ENCODE results near the gene TOP1. TPM values are rescaled to one million over a fixed set of nuclear protein-coding genes. Genes with fewer than 3 reads are reported as not detected.

The TOP1 gene
- total and polyA plus RNA-seq, 2 experiments from 2014 or later: 21.5 to 21.7 TPM

- H3K36me3 ChIP-seq: no peaks in the 10 kb centered on the region
- H3K4me1 ChIP-seq (ENCODE audit: low read depth): no peaks in the 10 kb centered on the region
- no peaks in the 10 kb centered on the region for H3K27me3 ChIP-seq
- no peak overlapping the region for H3K4me3 ChIP-seq
- H3K27ac ChIP-seq: no peak overlapping the region
- H3K9me3 ChIP-seq (ENCODE audit: low read depth): no peaks in the 10 kb centered on the region
- TF ChIP-seq, protein P1, sequence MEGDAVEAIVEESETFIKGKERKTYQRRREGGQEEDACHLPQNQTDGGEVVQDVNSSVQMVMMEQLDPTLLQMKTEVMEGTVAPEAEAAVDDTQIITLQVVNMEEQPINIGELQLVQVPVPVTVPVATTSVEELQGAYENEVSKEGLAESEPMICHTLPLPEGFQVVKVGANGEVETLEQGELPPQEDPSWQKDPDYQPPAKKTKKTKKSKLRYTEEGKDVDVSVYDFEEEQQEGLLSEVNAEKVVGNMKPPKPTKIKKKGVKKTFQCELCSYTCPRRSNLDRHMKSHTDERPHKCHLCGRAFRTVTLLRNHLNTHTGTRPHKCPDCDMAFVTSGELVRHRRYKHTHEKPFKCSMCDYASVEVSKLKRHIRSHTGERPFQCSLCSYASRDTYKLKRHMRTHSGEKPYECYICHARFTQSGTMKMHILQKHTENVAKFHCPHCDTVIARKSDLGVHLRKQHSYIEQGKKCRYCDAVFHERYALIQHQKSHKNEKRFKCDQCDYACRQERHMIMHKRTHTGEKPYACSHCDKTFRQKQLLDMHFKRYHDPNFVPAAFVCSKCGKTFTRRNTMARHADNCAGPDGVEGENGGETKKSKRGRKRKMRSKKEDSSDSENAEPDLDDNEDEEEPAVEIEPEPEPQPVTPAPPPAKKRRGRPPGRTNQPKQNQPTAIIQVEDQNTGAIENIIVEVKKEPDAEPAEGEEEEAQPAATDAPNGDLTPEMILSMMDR (IDR thresholded peaks at IDR 0.05; ENCODE audit: low read depth, low read length): no peak
- no peak for DNase-seq (ENCODE audit: low read depth in 1 of 2, low spot score in 1 of 2)
Observed at GRCh38 chr20:40992349-40993113, 36.1 kb upstream of the TOP1 start.

GRCh38 chr20:40993794-40994540 lies 34.7 kb upstream of the TOP1 start:
- no peaks in the 10 kb centered on the region for H3K27me3 ChIP-seq
- DNase-seq (ENCODE audit: low read depth in 1 of 2, low spot score in 1 of 2): no peak
- TF ChIP-seq, protein P1 (IDR thresholded peaks at IDR 0.05; ENCODE audit: low read depth, low read length): no peak
- no peak overlapping the region for H3K27ac ChIP-seq
- no peaks in the 10 kb centered on the region for H3K9me3 ChIP-seq (ENCODE audit: low read depth)
- no peaks in the 10 kb centered on the region for H3K36me3 ChIP-seq
- no peaks in the 10 kb centered on the region for H3K4me1 ChIP-seq (ENCODE audit: low read depth)
- no peak overlapping the region for H3K4me3 ChIP-seq

- TF ChIP-seq, protein P1 (IDR thresholded peaks at IDR 0.05; ENCODE audit: low read depth, low read length): no peak
- Histone ChIP-seq H3K36me3 (no peaks in the 10 kb centered on the region), H3K27ac (no peak overlapping the region), H3K4me1 (ENCODE audit: low read depth) (no peaks in the 10 kb centered on the region), H3K4me3 (no peak overlapping the region), H3K9me3 (ENCODE audit: low read depth) (no peaks in the 10 kb centered on the region), H3K27me3 (no peaks in the 10 kb centered on the region)
- DNase-seq (ENCODE audit: low read depth in 1 of 2, low spot score in 1 of 2): no peak
Observed at GRCh38 chr20:40996326-40996725, 32.3 kb upstream of the TOP1 start.

DNA sequence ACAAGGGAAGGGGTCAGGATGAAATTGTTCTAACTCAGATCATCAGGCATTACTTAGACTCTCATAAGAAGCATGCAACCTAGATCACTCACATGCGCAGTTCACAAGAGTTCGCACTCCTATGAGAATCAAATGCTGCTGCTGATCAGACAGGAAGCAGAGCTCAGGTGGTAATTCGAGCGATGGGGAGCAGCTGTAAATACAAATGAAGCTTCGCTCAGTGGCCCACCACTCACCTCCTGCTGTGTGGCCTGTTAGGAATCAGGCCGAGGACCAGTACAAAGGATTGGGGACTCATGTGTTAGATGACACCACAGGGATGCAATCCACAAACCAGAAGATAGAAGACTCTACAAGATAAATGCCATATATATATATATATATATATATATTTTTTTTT lies 31.5 kb upstream of the TOP1 start:
- Histone ChIP-seq H3K4me3 (no peak overlapping the region), H3K27ac (no peak overlapping the region), H3K4me1 (ENCODE audit: low read depth) (no peaks in the 10 kb centered on the region), H3K27me3 (no peaks in the 10 kb centered on the region), H3K36me3 (no peaks in the 10 kb centered on the region), H3K9me3 (ENCODE audit: low read depth) (no peaks in the 10 kb centered on the region)
- no peak for DNase-seq (ENCODE audit: low read depth in 1 of 2, low spot score in 1 of 2)
- TF ChIP-seq, protein P1 (IDR thresholded peaks at IDR 0.05; ENCODE audit: low read depth, low read length): no peak

GRCh38 chr20:40999841-41000240 lies 28.8 kb upstream of the TOP1 start:
- no peaks in the 10 kb centered on the region for H3K4me1 ChIP-seq (ENCODE audit: low read depth)
- DNase-seq (ENCODE audit: low read depth in 1 of 2, low spot score in 1 of 2): no peak
- TF ChIP-seq, protein P1 (IDR thresholded peaks at IDR 0.05; ENCODE audit: low read depth, low read length): no peak

More at GRCh38 chr20:40999841-41000240, 28.8 kb upstream of the TOP1 start:
- Histone ChIP-seq H3K36me3 (no peaks in the 10 kb centered on the region), H3K27me3 (no peaks in the 10 kb centered on the region), H3K27ac (no peak overlapping the region), H3K4me3 (no peak overlapping the region), H3K9me3 (ENCODE audit: low read depth) (no peaks in the 10 kb centered on the region)

Measured in cardiac muscle cell (in vitro differentiated cells and primary cell).